ENCODE measurements around the gene TPX2.
"Not testable (repeated sequence)": the region's sequence is repeated elsewhere in the genome, so short reads cannot be mapped to it uniquely, and the experiment has no call there.

DNA sequence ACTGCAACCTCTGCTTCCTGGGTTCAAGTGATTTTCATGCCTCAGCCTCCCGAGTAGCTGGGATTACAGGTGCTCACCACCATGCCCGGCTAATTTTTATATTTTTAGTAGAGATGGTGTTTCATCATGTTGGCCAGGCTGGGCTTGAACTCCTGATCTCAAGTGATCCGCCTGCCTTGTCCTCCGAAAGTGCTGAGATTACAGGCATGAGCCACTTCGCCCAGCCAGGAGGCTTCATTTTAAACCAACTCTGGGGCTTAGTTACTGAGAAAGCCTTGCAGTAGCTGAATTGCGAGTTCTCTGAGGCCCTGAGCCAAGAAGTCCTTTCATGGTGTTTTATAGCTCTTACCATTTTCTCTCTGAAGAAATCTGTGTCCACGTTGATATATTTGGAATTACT lies 75.1 kb downstream of the TPX2 start:
- TF ChIP-seq, protein P1, sequence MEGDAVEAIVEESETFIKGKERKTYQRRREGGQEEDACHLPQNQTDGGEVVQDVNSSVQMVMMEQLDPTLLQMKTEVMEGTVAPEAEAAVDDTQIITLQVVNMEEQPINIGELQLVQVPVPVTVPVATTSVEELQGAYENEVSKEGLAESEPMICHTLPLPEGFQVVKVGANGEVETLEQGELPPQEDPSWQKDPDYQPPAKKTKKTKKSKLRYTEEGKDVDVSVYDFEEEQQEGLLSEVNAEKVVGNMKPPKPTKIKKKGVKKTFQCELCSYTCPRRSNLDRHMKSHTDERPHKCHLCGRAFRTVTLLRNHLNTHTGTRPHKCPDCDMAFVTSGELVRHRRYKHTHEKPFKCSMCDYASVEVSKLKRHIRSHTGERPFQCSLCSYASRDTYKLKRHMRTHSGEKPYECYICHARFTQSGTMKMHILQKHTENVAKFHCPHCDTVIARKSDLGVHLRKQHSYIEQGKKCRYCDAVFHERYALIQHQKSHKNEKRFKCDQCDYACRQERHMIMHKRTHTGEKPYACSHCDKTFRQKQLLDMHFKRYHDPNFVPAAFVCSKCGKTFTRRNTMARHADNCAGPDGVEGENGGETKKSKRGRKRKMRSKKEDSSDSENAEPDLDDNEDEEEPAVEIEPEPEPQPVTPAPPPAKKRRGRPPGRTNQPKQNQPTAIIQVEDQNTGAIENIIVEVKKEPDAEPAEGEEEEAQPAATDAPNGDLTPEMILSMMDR (IDR thresholded peaks at IDR 0.05), result not testable (repeated sequence)
- TF ChIP-seq POLR2AphosphoS5, TCF7L2 (IDR thresholded peaks at IDR 0.05; ENCODE audit: low read depth, low read length): not testable (repeated sequence)
- TF ChIP-seq, protein P2, sequence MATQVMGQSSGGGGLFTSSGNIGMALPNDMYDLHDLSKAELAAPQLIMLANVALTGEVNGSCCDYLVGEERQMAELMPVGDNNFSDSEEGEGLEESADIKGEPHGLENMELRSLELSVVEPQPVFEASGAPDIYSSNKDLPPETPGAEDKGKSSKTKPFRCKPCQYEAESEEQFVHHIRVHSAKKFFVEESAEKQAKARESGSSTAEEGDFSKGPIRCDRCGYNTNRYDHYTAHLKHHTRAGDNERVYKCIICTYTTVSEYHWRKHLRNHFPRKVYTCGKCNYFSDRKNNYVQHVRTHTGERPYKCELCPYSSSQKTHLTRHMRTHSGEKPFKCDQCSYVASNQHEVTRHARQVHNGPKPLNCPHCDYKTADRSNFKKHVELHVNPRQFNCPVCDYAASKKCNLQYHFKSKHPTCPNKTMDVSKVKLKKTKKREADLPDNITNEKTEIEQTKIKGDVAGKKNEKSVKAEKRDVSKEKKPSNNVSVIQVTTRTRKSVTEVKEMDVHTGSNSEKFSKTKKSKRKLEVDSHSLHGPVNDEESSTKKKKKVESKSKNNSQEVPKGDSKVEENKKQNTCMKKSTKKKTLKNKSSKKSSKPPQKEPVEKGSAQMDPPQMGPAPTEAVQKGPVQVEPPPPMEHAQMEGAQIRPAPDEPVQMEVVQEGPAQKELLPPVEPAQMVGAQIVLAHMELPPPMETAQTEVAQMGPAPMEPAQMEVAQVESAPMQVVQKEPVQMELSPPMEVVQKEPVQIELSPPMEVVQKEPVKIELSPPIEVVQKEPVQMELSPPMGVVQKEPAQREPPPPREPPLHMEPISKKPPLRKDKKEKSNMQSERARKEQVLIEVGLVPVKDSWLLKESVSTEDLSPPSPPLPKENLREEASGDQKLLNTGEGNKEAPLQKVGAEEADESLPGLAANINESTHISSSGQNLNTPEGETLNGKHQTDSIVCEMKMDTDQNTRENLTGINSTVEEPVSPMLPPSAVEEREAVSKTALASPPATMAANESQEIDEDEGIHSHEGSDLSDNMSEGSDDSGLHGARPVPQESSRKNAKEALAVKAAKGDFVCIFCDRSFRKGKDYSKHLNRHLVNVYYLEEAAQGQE (IDR thresholded peaks at IDR 0.05; ENCODE audit: insufficient read depth in 1 of 2, low read depth in 2 of 2, low read length in 1 of 2), result not testable (repeated sequence)

Data from Panc1 (cell line).